ENCODE data around the gene DLG2.

The DLG2 gene

GRCh38 chr11:84812471-84812969, 814.6 kb downstream of the DLG2 start:
- H2BK12ac ChIP-seq (ENCODE audit: low read length in 2 of 2), result no peak overlapping the region
- 79% methylated on average over 3 of the region's 3 CpGs for WGBS
- H4K91ac ChIP-seq (ENCODE audit: low read length), result no peak overlapping the region

DNA sequence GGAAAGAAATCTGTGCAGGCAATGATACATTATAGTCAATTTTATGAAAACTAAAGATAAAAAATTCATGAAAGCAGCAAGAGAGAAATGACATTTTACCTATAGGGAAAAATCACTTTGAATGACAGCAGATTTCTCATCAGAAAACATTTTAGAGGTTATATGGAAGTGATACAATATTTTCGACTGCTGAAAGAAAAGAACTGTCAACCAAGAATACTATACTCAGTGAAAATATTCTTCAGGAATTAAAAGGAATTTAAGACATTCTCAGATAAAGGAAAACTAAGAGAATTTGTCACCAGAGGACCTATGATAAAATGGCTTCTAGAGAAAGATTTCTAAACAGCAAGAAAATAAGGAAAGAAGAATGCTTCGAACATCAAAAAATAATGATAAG, 820.8 kb downstream of the DLG2 start:
- Histone ChIP-seq H2BK12ac (ENCODE audit: low read length in 2 of 2) (no peak overlapping the region), H2AK5ac (ENCODE audit: low read length, severe bottlenecking) (no peak overlapping the region), H3K4me2 (ENCODE audit: low read length, poor library complexity, severe bottlenecking) (no peak overlapping the region), H4K8ac (ENCODE audit: low read length) (no peak overlapping the region), H3K9ac (ENCODE audit: low read length) (no peak overlapping the region), H3K9me3 (ENCODE audit: control insufficient read depth, low read length) (peaks cover 30% of the 10 kb centered on the region), H2AFZ (ENCODE audit: low read depth, low read length) (no peak overlapping the region), H3K18ac (ENCODE audit: low read depth in 1 of 2, low read length in 2 of 2) (no peak overlapping the region), H3K4me3 (ENCODE audit: insufficient read depth in 1 of 2, low read depth in 1 of 2, low read length in 2 of 2) (no peak overlapping the region), H2BK120ac (ENCODE audit: low read depth, low read length) (no peak overlapping the region), H3K36me3 (ENCODE audit: control insufficient read depth in 1 of 2, insufficient read depth in 2 of 2, low read depth in 1 of 2, low read length in 2 of 2) (no peaks in the 10 kb centered on the region), H2BK5ac (ENCODE audit: low read depth, low read length, poor library complexity, severe bottlenecking) (no peak overlapping the region), H3K4ac (ENCODE audit: low read depth in 1 of 2, low read length in 2 of 2) (no peak overlapping the region), H3K14ac (ENCODE audit: low read length in 2 of 2) (no peak overlapping the region), H3K27me3 (ENCODE audit: control insufficient read depth in 1 of 2, insufficient read depth in 1 of 2, low read length in 2 of 2) (no peaks in the 10 kb centered on the region), H3K79me1 (replicated peaks; ENCODE audit: low read length, poor library complexity, severe bottlenecking) (no peaks in the 10 kb centered on the region), H3K4me1 (ENCODE audit: control insufficient read depth, insufficient read depth, low read depth, low read length) (no peaks in the 10 kb centered on the region), H3K27ac (ENCODE audit: low read length, poor library complexity, severe bottlenecking) (no peak overlapping the region), H3K23ac (ENCODE audit: low read length in 2 of 2) (no peak overlapping the region), H4K91ac (ENCODE audit: low read length) (no peak overlapping the region), H2BK15ac (ENCODE audit: low read depth, poor library complexity, severe bottlenecking) (no peak overlapping the region)
- no peak for DNase-seq
- WGBS, result no CpG with 5 or more reads among the region's 2 CpGs

More at GRCh38 chr11:84812471-84812969, 814.6 kb downstream of the DLG2 start:
- Histone ChIP-seq H2BK5ac (ENCODE audit: low read depth, low read length, poor library complexity, severe bottlenecking) (no peak overlapping the region), H3K4me2 (ENCODE audit: low read length, poor library complexity, severe bottlenecking) (no peak overlapping the region), H3K23ac (ENCODE audit: low read length in 2 of 2) (no peak overlapping the region), H2BK120ac (ENCODE audit: low read depth, low read length) (no peak overlapping the region), H3K27me3 (ENCODE audit: control insufficient read depth in 1 of 2, insufficient read depth in 1 of 2, low read length in 2 of 2) (no peaks in the 10 kb centered on the region), H3K4me1 (ENCODE audit: control insufficient read depth, insufficient read depth, low read depth, low read length) (no peaks in the 10 kb centered on the region), H3K9me3 (ENCODE audit: control insufficient read depth, low read length) (peaks cover 5% of the 10 kb centered on the region), H2BK15ac (ENCODE audit: low read depth, poor library complexity, severe bottlenecking) (no peak overlapping the region), H3K14ac (ENCODE audit: low read length in 2 of 2) (no peak overlapping the region), H3K18ac (ENCODE audit: low read depth in 1 of 2, low read length in 2 of 2) (no peak overlapping the region), H2AK5ac (ENCODE audit: low read length, severe bottlenecking) (no peak overlapping the region), H3K4ac (ENCODE audit: low read depth in 1 of 2, low read length in 2 of 2) (no peak overlapping the region), H2AFZ (ENCODE audit: low read depth, low read length) (no peak overlapping the region), H3K9ac (ENCODE audit: low read length) (no peak overlapping the region), H3K27ac (ENCODE audit: low read length, poor library complexity, severe bottlenecking) (no peak overlapping the region), H3K36me3 (ENCODE audit: control insufficient read depth in 1 of 2, insufficient read depth in 2 of 2, low read depth in 1 of 2, low read length in 2 of 2) (no peaks in the 10 kb centered on the region), H3K4me3 (ENCODE audit: insufficient read depth in 1 of 2, low read depth in 1 of 2, low read length in 2 of 2) (no peak overlapping the region), H4K8ac (ENCODE audit: low read length) (no peak overlapping the region), H3K79me1 (replicated peaks; ENCODE audit: low read length, poor library complexity, severe bottlenecking) (no peaks in the 10 kb centered on the region)
- peak; percentile 2 for DNase-seq

- Histone ChIP-seq H3K4ac (ENCODE audit: low read depth in 1 of 2, low read length in 2 of 2) (no peak overlapping the region), H2BK5ac (ENCODE audit: low read depth, low read length, poor library complexity, severe bottlenecking) (no peak overlapping the region), H3K23ac (ENCODE audit: low read length in 2 of 2) (no peak overlapping the region), H2BK15ac (ENCODE audit: low read depth, poor library complexity, severe bottlenecking) (no peak overlapping the region), H3K27me3 (ENCODE audit: control insufficient read depth in 1 of 2, insufficient read depth in 1 of 2, low read length in 2 of 2) (no peaks in the 10 kb centered on the region), H4K91ac (ENCODE audit: low read length) (no peak overlapping the region), H2BK12ac (ENCODE audit: low read length in 2 of 2) (no peak overlapping the region), H3K36me3 (ENCODE audit: control insufficient read depth in 1 of 2, insufficient read depth in 2 of 2, low read depth in 1 of 2, low read length in 2 of 2) (no peaks in the 10 kb centered on the region), H3K4me2 (ENCODE audit: low read length, poor library complexity, severe bottlenecking) (no peak overlapping the region), H3K4me1 (ENCODE audit: control insufficient read depth, insufficient read depth, low read depth, low read length) (no peaks in the 10 kb centered on the region), H3K79me1 (replicated peaks; ENCODE audit: low read length, poor library complexity, severe bottlenecking) (no peaks in the 10 kb centered on the region), H3K4me3 (ENCODE audit: insufficient read depth in 1 of 2, low read depth in 1 of 2, low read length in 2 of 2) (no peak overlapping the region), H3K14ac (ENCODE audit: low read length in 2 of 2) (no peak overlapping the region), H3K18ac (ENCODE audit: low read depth in 1 of 2, low read length in 2 of 2) (no peak overlapping the region), H3K9me3 (ENCODE audit: control insufficient read depth, low read length) (peaks cover 30% of the 10 kb centered on the region), H2AFZ (ENCODE audit: low read depth, low read length) (no peak overlapping the region), H2BK120ac (ENCODE audit: low read depth, low read length) (no peak overlapping the region), H3K27ac (ENCODE audit: low read length, poor library complexity, severe bottlenecking) (no peak overlapping the region), H3K9ac (ENCODE audit: low read length) (no peak overlapping the region), H2AK5ac (ENCODE audit: low read length, severe bottlenecking) (no peak overlapping the region), H4K8ac (ENCODE audit: low read length) (no peak overlapping the region)
- no peak for DNase-seq
- no CpG with 5 or more reads among the region's 1 CpG for WGBS
Observed at GRCh38 chr11:84804041-84804440, 823.1 kb downstream of the DLG2 start.

DNA sequence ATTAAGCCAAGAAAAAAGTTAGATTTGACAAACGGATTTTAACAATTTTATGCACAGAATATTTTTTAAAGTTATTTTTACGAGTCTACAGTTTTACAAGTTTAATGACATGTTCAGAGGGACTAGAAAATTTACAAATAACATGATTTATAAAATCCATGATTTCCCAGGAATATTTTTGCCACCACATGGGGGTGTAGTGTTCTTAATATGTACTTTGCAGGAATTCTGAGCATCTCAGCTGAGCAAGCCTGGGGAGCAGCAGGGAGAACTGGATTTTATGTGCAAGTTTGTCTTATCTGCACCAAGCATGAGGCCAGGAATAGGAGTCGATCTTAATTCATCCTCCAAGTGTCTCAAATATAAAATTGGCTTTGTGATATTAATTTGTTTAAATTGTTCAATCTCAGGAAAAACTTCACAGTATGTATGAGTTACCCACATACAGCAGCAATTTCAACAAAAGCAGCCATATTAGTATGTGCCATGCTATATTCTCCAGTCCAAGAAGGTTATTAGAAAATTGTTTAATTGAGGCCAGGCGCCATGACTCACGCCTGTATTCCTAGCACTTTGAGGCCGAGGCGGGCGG, 826.3 kb downstream of the DLG2 start:
- no peak overlapping the region for H2BK120ac ChIP-seq (ENCODE audit: low read depth, low read length)
- H3K18ac ChIP-seq (ENCODE audit: low read depth in 1 of 2, low read length in 2 of 2), result no peak overlapping the region
- H3K27ac ChIP-seq (ENCODE audit: low read length, poor library complexity, severe bottlenecking), result no peak overlapping the region
- H3K9me3 ChIP-seq (ENCODE audit: control insufficient read depth, low read length), result peaks cover 11% of the 10 kb centered on the region
- no peak overlapping the region for H4K91ac ChIP-seq (ENCODE audit: low read length)
- no peaks in the 10 kb centered on the region for H3K27me3 ChIP-seq (ENCODE audit: control insufficient read depth in 1 of 2, insufficient read depth in 1 of 2, low read length in 2 of 2)
- no peak overlapping the region for H2BK15ac ChIP-seq (ENCODE audit: low read depth, poor library complexity, severe bottlenecking)
- H3K4me2 ChIP-seq (ENCODE audit: low read length, poor library complexity, severe bottlenecking), result no peak overlapping the region
- no peak overlapping the region for H3K14ac ChIP-seq (ENCODE audit: low read length in 2 of 2)
- no peak overlapping the region for H2BK12ac ChIP-seq (ENCODE audit: low read length in 2 of 2)
- no peaks in the 10 kb centered on the region for H3K79me1 ChIP-seq (replicated peaks; ENCODE audit: low read length, poor library complexity, severe bottlenecking)
- no peak overlapping the region for H2BK5ac ChIP-seq (ENCODE audit: low read depth, low read length, poor library complexity, severe bottlenecking)
- 97% methylated on average over 5 of the region's 8 CpGs for WGBS
- peak; percentile 23 for DNase-seq
- H3K4me1 ChIP-seq (ENCODE audit: control insufficient read depth, insufficient read depth, low read depth, low read length), result no peaks in the 10 kb centered on the region
- no peak overlapping the region for H4K8ac ChIP-seq (ENCODE audit: low read length)
- H3K23ac ChIP-seq (ENCODE audit: low read length in 2 of 2), result no peak overlapping the region
- no peak overlapping the region for H3K4me3 ChIP-seq (ENCODE audit: insufficient read depth in 1 of 2, low read depth in 1 of 2, low read length in 2 of 2)
- H3K9ac ChIP-seq (ENCODE audit: low read length), result no peak overlapping the region
- no peaks in the 10 kb centered on the region for H3K36me3 ChIP-seq (ENCODE audit: control insufficient read depth in 1 of 2, insufficient read depth in 2 of 2, low read depth in 1 of 2, low read length in 2 of 2)
- no peak overlapping the region for H3K4ac ChIP-seq (ENCODE audit: low read depth in 1 of 2, low read length in 2 of 2)
- H2AFZ ChIP-seq (ENCODE audit: low read depth, low read length), result no peak overlapping the region
- no peak overlapping the region for H2AK5ac ChIP-seq (ENCODE audit: low read length, severe bottlenecking)

Data from mesenchymal stem cell (in vitro differentiated cells and primary cell).